Hindlimb muscle (tissue), 1 donor: Measurements from ENCODE around the gene SIGLEC9. TPM values are rescaled to one million over a fixed set of nuclear protein-coding genes. Genes with fewer than 3 reads are reported as not detected.

ENCODE experiments used
- polyA plus RNA-seq: library from polyadenylated mRNA; unstranded; fragments of 120-200 nt; gene quantifications from one replicate; pipeline ENCODE4 v1.2.1, GENCODE V29; 2013; ENCODE audit not compliant: insufficient read length

The SIGLEC9 gene
- polyA plus RNA-seq, 1 donor = 1.1 TPM

Other genes starting within 250 kb of the SIGLEC9 start
- gene KLK4, start 213.5 kb upstream of the SIGLEC9 start, polyA plus RNA-seq = not detected
- gene KLK5, start 171.9 kb upstream of the SIGLEC9 start, polyA plus RNA-seq = not detected
- gene KLK6, start 155.3 kb upstream of the SIGLEC9 start, polyA plus RNA-seq = not detected
- gene KLK7, start 141.0 kb upstream of the SIGLEC9 start, polyA plus RNA-seq = not detected
- not detected for gene KLK8, start 123.3 kb upstream of the SIGLEC9 start, polyA plus RNA-seq
- not detected for gene KLK10, start 105.2 kb upstream of the SIGLEC9 start, polyA plus RNA-seq
- gene KLK11, start 98.3 kb upstream of the SIGLEC9 start, polyA plus RNA-seq = 0.72 TPM
- not detected for gene KLK12, start 89.9 kb upstream of the SIGLEC9 start, polyA plus RNA-seq
- gene KLK13, start 59.8 kb upstream of the SIGLEC9 start, polyA plus RNA-seq = not detected
- gene KLK14, start 42.0 kb upstream of the SIGLEC9 start, polyA plus RNA-seq = not detected
- gene CTU1, start 16.5 kb upstream of the SIGLEC9 start, polyA plus RNA-seq = 4.2 TPM
- gene SIGLEC7, start 17.4 kb downstream of the SIGLEC9 start, polyA plus RNA-seq = 0.76 TPM
- gene CD33, start 100.2 kb downstream of the SIGLEC9 start, polyA plus RNA-seq = 4.1 TPM
- not detected for gene SIGLECL1, start 126.2 kb downstream of the SIGLEC9 start, polyA plus RNA-seq
- gene IGLON5, start 186.7 kb downstream of the SIGLEC9 start, polyA plus RNA-seq = 0.08 TPM
- gene VSIG10L, start 217.2 kb downstream of the SIGLEC9 start, polyA plus RNA-seq = 1.3 TPM
- 50.3 TPM for gene ETFB, start 241.5 kb downstream of the SIGLEC9 start, polyA plus RNA-seq
- 2.2 TPM for gene CLDND2, start 244.1 kb downstream of the SIGLEC9 start, polyA plus RNA-seq
- gene NKG7, start 247.7 kb downstream of the SIGLEC9 start, polyA plus RNA-seq = 2.8 TPM